Panc1 (cell line): ENCODE results near the gene CA10. TPM values are rescaled to one million over a fixed set of nuclear protein-coding genes. Genes with fewer than 3 reads are reported as not detected.

Experiments
- ATAC-seq: fragments of 200-7000 bp; cut with Tn5 transposase; 2 replicates; pipeline ENCODE4 v1.9.1; 2020; ENCODE audit warnings: mild to moderate bottlenecking, moderate library complexity
- BruUV-seq: library from RNA; stranded (reverse); fragments of 400-500 nt; replicated peaks from 2 replicates; lab custom pipeline; 2021; lab: Mats Ljungman, UMichigan
- CTCF ChIA-PET: fragments of 300-600 bp; sonication (Branson Sonifier 250); formaldehyde crosslinking; loops from one replicate; lab custom pipeline; 2022; ENCODE audit warnings: antibody characterized with exemption; lab: Charles Lee
- POLR2A ChIA-PET: fragments of 300-600 bp; sonication (Branson Sonifier 250); formaldehyde crosslinking; loops from one replicate; lab custom pipeline; 2022; ENCODE audit warnings: antibody characterized with exemption; lab: Charles Lee
- DNase-seq: peaks from one replicate; pipeline ENCODE4 v3.0.0-alpha.2; 2010; ENCODE audit warnings: low read depth, low spot score
- H3K27ac ChIP-seq: 2 replicates; pipeline ENCODE4 v1.5.1; 2011; ENCODE audit warnings: mild to moderate bottlenecking, low read length, inconsistent platforms
- H3K27me3 ChIP-seq: fragments of 200-500 bp; sonication (Bioruptor generic); 2 replicates; pipeline ENCODE4 v1.6.0; 2014; ENCODE audit warnings: low read length, inconsistent platforms; ENCODE audit not compliant: control insufficient read depth, insufficient read depth
- H3K36me3 ChIP-seq: fragments of 200-500 bp; sonication (Bioruptor generic); 2 replicates; pipeline ENCODE4 v1.5.1; 2014; ENCODE audit warnings: inconsistent platforms, mild to moderate bottlenecking, low read length, moderate library complexity; ENCODE audit not compliant: control insufficient read depth, insufficient read depth
- H3K4me1 ChIP-seq: 2 replicates; pipeline ENCODE4 v1.5.1; 2011; ENCODE audit warnings: inconsistent platforms, mild to moderate bottlenecking, low read length, moderate library complexity; ENCODE audit not compliant: control insufficient read depth, insufficient read depth
- H3K4me3 ChIP-seq, 2 experiments: 2 replicates each; pipeline ENCODE4 v1.5.1; 2011 to 2012; ENCODE audit warnings: low read depth in 2 of 2, low read length in 2 of 2, mild to moderate bottlenecking in 2 of 2, inconsistent platforms in 1 of 2, moderate library complexity in 1 of 2
- H3K9me3 ChIP-seq: fragments of 200-500 bp; sonication (Bioruptor generic); 2 replicates; pipeline ENCODE4 v1.5.1; 2014; ENCODE audit warnings: low read depth, mild to moderate bottlenecking, inconsistent platforms, low read length, moderate library complexity; ENCODE audit not compliant: control insufficient read depth, insufficient read depth
- CTCF ChIP-seq: fragments of 450-650 bp; IDR thresholded peaks from 2 replicates; pipeline ENCODE4 v1.5.1; 2017; ENCODE audit warnings: mild to moderate bottlenecking
- POLR2AphosphoS5 ChIP-seq: IDR thresholded peaks from 2 replicates; pipeline ENCODE4 v1.6.1; 2012; ENCODE audit warnings: mild to moderate bottlenecking, low read depth, low read length, moderate library complexity
- REST ChIP-seq, 2 experiments: IDR thresholded peaks; 2 replicates each; pipeline ENCODE4 v1.6.1; 2011 to 2012; ENCODE audit warnings: low read depth in 2 of 2, control low read depth in 1 of 2, low read length in 1 of 2, mild to moderate bottlenecking in 1 of 2, moderate library complexity in 1 of 2; ENCODE audit not compliant: insufficient read depth in 1 of 2
- SIN3A ChIP-seq: IDR thresholded peaks from 2 replicates; pipeline ENCODE4 v1.6.1; 2012; ENCODE audit warnings: low read depth, mild to moderate bottlenecking, low read length, moderate library complexity, borderline replicate concordance; ENCODE audit not compliant: insufficient read depth
- TCF7L2 ChIP-seq: IDR thresholded peaks from 2 replicates; pipeline ENCODE4 v1.6.1; 2011; ENCODE audit warnings: mild to moderate bottlenecking, low read depth, low read length, inconsistent platforms
- in situ Hi-C: cut with HindIII; loops from 2 replicates; pipeline ENCODE4 v1.10.0; 2016; ENCODE audit warnings: low sequenced_read_pairs, low pct_unique_long_range_greater_than_20kb
- intact Hi-C: fragments of 100-400 bp; cut with micrococcal nuclease; formaldehyde crosslinking; loops from one replicate; pipeline ENCODE4 v1.10.0; 2022; ENCODE audit not compliant: unreplicated experiment
- total RNA-seq: library from RNA; stranded (reverse); gene quantifications from one replicate; pipeline ENCODE4 v1.2.1, GENCODE V29; 2021; ENCODE audit not compliant: unreplicated experiment

CA10 gene
- total RNA-seq, 1 experiment from 2014 or later, result not detected

- Histone ChIP-seq H3K36me3 (no peaks in the 10 kb centered on the region), H3K9me3 (no peaks in the 10 kb centered on the region), H3K27me3 (no peaks in the 10 kb centered on the region), H3K4me3 (no peak overlapping the region), H3K4me1 (no peaks in the 10 kb centered on the region), H3K27ac (no peak overlapping the region)
- DNase-seq (no peak), ATAC-seq (no peak)
- in situ Hi-C loops, result no loop called here
- intact Hi-C loops, result loop anchor here (10.0 kb wide), 1 partner anchor 272 kb away; no protein-coding TSS in a partner anchor
- CTCF ChIA-PET, result interaction anchor here (0.7 kb wide), 1 partner anchor 155 kb away, joined by 4 read pairs; no protein-coding TSS in a partner anchor
- BruUV-seq, result no TSS peak
- TF ChIP-seq TCF7L2, result no peak
- no peak for TF ChIP-seq REST (IDR thresholded peaks at IDR 0.05; ENCODE audit: insufficient read depth in 1 of 2, low read depth in 2 of 2, low read length in 1 of 2)
- POLR2A ChIA-PET, result no interaction called here
These were observed 422.2 kb downstream of the CA10 start for GRCh38 chr17:51736356-51736755.

GRCh38 chr17:51734976-51735375 is 423.5 kb downstream of the CA10 start:
- DNase-seq (no peak), ATAC-seq (no peak)
- intact Hi-C loops, result loop anchor here (10.0 kb wide), 1 partner anchor 270 kb away; no protein-coding TSS in a partner anchor
- Histone ChIP-seq H3K4me1 (no peaks in the 10 kb centered on the region), H3K27ac (no peak overlapping the region), H3K4me3 (no peak overlapping the region), H3K36me3 (no peaks in the 10 kb centered on the region), H3K27me3 (no peaks in the 10 kb centered on the region), H3K9me3 (no peaks in the 10 kb centered on the region)
- no TSS peak for BruUV-seq
- CTCF ChIA-PET, result no interaction called here
- no peak for TF ChIP-seq CTCF
- TF ChIP-seq TCF7L2, result no peak
- no peak for TF ChIP-seq SIN3A
- TF ChIP-seq POLR2AphosphoS5, result no peak
- no peak for TF ChIP-seq REST (IDR thresholded peaks at IDR 0.05; ENCODE audit: insufficient read depth in 1 of 2, low read depth in 2 of 2, low read length in 1 of 2)
- in situ Hi-C loops, result no loop called here
- POLR2A ChIA-PET, result no interaction called here
